Choroid plexus epithelial cell (primary cell): ENCODE data around the gene GBP7.

ENCODE experiments used
- DNase-seq: peaks from one replicate; pipeline ENCODE4 v3.0.0-alpha.2; 2010; ENCODE audit warnings: low read depth
- H3K4me3 ChIP-seq: 2 replicates; pipeline ENCODE4 v1.5.1; 2011; ENCODE audit warnings: low read depth, mild to moderate bottlenecking, control low read depth, low read length, moderate library complexity
- TF ChIP-seq, protein P1 (sequence below): conservative IDR thresholded peaks from 2 replicates; pipeline ENCODE4 v1.5.1; 2011; ENCODE audit warnings: low read depth, mild to moderate bottlenecking, control low read depth, inconsistent platforms, low read length, moderate library complexity

The GBP7 gene

GRCh38 chr1:89095737-89096136 is 80.1 kb downstream of the GBP7 start:
- H3K4me3 ChIP-seq: no peak overlapping the region
- no peak for DNase-seq
- TF ChIP-seq, protein P1, sequence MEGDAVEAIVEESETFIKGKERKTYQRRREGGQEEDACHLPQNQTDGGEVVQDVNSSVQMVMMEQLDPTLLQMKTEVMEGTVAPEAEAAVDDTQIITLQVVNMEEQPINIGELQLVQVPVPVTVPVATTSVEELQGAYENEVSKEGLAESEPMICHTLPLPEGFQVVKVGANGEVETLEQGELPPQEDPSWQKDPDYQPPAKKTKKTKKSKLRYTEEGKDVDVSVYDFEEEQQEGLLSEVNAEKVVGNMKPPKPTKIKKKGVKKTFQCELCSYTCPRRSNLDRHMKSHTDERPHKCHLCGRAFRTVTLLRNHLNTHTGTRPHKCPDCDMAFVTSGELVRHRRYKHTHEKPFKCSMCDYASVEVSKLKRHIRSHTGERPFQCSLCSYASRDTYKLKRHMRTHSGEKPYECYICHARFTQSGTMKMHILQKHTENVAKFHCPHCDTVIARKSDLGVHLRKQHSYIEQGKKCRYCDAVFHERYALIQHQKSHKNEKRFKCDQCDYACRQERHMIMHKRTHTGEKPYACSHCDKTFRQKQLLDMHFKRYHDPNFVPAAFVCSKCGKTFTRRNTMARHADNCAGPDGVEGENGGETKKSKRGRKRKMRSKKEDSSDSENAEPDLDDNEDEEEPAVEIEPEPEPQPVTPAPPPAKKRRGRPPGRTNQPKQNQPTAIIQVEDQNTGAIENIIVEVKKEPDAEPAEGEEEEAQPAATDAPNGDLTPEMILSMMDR: no peak

GRCh38 chr1:89089962-89090361 is 85.8 kb downstream of the GBP7 start:
- no peak for DNase-seq
- TF ChIP-seq, protein P1: no peak
- no peak overlapping the region for H3K4me3 ChIP-seq

GRCh38 chr1:89088572-89088971 is 87.2 kb downstream of the GBP7 start:
- TF ChIP-seq, protein P1: no peak
- DNase-seq: no peak
- H3K4me3 ChIP-seq: no peak overlapping the region

DNA sequence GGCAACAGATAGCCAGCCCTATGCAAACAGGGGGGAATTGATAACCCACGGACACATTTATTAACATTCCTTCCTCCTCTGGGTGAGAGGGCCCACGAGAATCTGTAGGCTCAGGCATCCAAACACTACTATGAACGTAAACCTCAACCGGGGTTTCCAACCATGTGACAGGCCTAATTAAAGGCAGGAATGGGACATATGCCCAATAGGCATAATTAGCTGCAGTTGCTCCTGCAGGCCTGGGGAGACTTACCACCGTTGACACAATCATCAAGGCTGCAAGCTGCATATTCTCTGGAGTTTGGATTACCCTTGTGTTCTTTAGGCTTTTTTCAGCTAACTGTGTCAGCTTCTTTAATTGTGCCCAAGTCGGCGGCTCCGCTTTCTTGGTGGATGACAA is 88.6 kb downstream of the GBP7 start:
- H3K4me3 ChIP-seq: no peak overlapping the region
- TF ChIP-seq, protein P1: no peak
- no peak for DNase-seq

GRCh38 chr1:89085781-89086180 is 90.0 kb downstream of the GBP7 start:
- DNase-seq: peak; percentile 75
- TF ChIP-seq, protein P1: peak; percentile 75
- H3K4me3 ChIP-seq: no peak overlapping the region
